ENCODE data around the gene LOXL1.

LOXL1 gene

DNA sequence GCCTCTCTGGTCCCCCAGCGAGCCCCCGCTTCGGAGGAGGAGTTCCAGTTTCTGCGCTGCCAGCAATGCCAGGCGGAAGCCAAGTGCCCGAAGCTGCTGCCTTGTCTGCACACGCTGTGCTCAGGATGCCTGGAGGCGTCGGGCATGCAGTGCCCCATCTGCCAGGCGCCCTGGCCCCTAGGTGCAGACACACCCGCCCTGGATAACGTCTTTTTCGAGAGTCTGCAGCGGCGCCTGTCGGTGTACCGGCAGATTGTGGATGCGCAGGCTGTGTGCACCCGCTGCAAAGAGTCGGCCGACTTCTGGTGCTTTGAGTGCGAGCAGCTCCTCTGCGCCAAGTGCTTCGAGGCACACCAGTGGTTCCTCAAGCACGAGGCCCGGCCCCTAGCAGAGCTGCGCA, 71.7 kb downstream of the LOXL1 start:
- no peak for DNase-seq
